HL-60 (cell line): Measurements from ENCODE around the gene MAPKAPK5.

Source experiments
- DNase-seq, 2 experiments: peaks; one replicate each; pipeline ENCODE4 v3.0.0-alpha.2; 2010 to 2020; ENCODE audit warnings: low read depth in 1 of 2, low spot score in 1 of 2
- H3K27ac ChIP-seq: fragments of 250-450 bp; sonication (Bioruptor Pico); replicated peaks from 2 replicates; pipeline ENCODE4 v1.5.1; 2020; ENCODE audit warnings: mild to moderate bottlenecking, moderate library complexity
- H3K27me3 ChIP-seq: fragments of 250-450 bp; sonication (Bioruptor Pico); 2 replicates; pipeline ENCODE4 v1.5.1; 2021; ENCODE audit warnings: mild to moderate bottlenecking, moderate library complexity; ENCODE audit not compliant: insufficient read depth, poor library complexity, severe bottlenecking
- H3K4me3 ChIP-seq: replicated peaks from 2 replicates; pipeline ENCODE4 v1.5.1; 2011; ENCODE audit warnings: mild to moderate bottlenecking, control low read depth, low read length; ENCODE audit not compliant: insufficient read depth
- GABPA ChIP-seq: IDR thresholded peaks from 2 replicates; pipeline ENCODE4 v1.6.1; 2012; ENCODE audit warnings: low read depth
- POLR2AphosphoS5 ChIP-seq: IDR thresholded peaks from 2 replicates; pipeline ENCODE4 v1.6.1; 2012; ENCODE audit warnings: low read depth
- REST ChIP-seq: IDR thresholded peaks from 2 replicates; pipeline ENCODE4 v1.6.1; 2012; ENCODE audit warnings: low read depth; ENCODE audit not compliant: insufficient replicate concordance
- SPI1 ChIP-seq: IDR thresholded peaks from 2 replicates; pipeline ENCODE4 v1.6.1; 2012; ENCODE audit warnings: low read depth, mild to moderate bottlenecking, borderline replicate concordance
- TF ChIP-seq, protein P1 (sequence below): IDR thresholded peaks from one replicate; pipeline ENCODE4 v1.5.1; 2011; ENCODE audit warnings: low read length, control low read depth, inconsistent platforms; ENCODE audit not compliant: insufficient read depth

The MAPKAPK5 gene

DNA sequence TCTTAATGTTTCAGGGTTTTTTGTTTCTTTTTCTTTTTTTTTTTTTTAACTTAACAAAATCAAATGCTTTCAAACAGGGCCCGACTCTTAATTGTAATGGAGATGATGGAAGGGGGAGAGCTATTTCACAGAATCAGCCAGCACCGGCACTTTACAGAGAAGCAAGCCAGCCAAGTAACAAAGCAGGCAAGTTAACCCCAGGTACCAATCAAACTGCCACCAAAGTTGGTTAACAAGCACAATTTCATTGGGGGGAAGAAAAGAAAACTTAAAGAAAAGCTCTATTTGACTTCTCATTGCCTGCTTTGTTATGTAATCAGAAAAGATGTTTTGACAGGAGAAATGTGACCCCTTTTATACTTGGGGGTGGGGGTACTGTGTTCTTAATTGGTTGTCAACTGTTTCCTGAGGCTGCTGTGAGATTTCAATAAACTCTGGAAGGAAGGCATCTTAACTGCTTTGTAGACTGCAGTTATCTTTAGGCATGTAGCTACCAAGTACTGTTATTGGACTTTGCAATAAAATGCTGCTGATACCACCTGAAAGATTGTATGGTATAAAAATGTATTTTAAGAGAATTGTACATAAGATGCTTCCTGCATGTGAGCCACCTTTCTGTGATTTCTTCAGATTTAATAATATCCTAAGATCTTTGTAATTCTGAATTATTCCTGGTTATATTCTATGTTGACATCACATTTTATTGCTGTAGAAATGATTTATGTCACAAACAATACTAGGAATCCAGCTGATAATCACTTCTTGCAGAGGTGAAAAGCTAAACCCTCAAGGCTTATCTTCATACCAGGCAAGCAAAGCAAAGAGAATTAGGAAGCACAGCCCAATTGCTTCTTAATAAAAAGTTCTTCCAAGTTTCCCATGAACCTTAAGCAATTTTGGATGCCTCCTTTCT, 26.9 kb downstream of the MAPKAPK5 start:
- no peak for DNase-seq
- Histone ChIP-seq H3K27ac (no peak overlapping the region), H3K27me3 (no peaks in the 10 kb centered on the region), H3K4me3 (no peak overlapping the region)
- TF ChIP-seq GABPA, result no peak
- TF ChIP-seq, protein P1, sequence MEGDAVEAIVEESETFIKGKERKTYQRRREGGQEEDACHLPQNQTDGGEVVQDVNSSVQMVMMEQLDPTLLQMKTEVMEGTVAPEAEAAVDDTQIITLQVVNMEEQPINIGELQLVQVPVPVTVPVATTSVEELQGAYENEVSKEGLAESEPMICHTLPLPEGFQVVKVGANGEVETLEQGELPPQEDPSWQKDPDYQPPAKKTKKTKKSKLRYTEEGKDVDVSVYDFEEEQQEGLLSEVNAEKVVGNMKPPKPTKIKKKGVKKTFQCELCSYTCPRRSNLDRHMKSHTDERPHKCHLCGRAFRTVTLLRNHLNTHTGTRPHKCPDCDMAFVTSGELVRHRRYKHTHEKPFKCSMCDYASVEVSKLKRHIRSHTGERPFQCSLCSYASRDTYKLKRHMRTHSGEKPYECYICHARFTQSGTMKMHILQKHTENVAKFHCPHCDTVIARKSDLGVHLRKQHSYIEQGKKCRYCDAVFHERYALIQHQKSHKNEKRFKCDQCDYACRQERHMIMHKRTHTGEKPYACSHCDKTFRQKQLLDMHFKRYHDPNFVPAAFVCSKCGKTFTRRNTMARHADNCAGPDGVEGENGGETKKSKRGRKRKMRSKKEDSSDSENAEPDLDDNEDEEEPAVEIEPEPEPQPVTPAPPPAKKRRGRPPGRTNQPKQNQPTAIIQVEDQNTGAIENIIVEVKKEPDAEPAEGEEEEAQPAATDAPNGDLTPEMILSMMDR, result no peak
- TF ChIP-seq REST, result no peak
- no peak for TF ChIP-seq SPI1
- no peak for TF ChIP-seq POLR2AphosphoS5

- DNase-seq, result no peak
- no peak overlapping the region for H3K4me3 ChIP-seq
- no peak for TF ChIP-seq SPI1
- no peak for TF ChIP-seq GABPA
- TF ChIP-seq, protein P1, result no peak
- no peak for TF ChIP-seq REST
- TF ChIP-seq POLR2AphosphoS5, result no peak
- no peaks in the 10 kb centered on the region for H3K27me3 ChIP-seq
- no peak overlapping the region for H3K27ac ChIP-seq
Observed at GRCh38 chr12:111869671-111870070, 27.6 kb downstream of the MAPKAPK5 start.

DNA sequence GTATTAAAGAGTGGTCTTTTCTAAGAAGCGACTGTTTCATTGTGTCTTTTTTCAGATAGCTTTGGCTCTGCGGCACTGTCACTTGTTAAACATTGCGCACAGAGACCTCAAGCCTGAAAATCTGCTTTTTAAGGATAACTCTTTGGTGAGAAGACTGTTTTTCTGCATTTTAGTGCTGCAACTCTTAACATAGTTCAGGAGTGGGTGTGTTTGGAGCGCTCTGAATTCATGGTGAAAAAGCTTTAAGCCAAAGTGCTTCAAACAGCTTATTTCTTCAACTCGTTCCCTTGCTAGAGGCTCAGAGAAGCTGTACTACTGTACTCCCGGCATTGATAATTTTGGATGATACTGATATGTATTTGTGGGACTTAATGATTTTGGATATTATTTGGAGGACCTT, 28.2 kb downstream of the MAPKAPK5 start:
- no peak overlapping the region for H3K27ac ChIP-seq
- DNase-seq, result no peak
- no peak for TF ChIP-seq REST

More for the DNA sequence above, 28.2 kb downstream of the MAPKAPK5 start:
- H3K4me3 ChIP-seq, result no peak overlapping the region
- H3K27me3 ChIP-seq, result no peaks in the 10 kb centered on the region
